ENCODE data around the gene MSH3.
"Not testable (repeated sequence)": the region's sequence is repeated elsewhere in the genome, so short reads cannot be mapped to it uniquely, and the experiment has no call there.

- TF ChIP-seq CTCF (conservative IDR thresholded peaks at IDR 0.05); ZFX (IDR thresholded peaks at IDR 0.05): not testable (repeated sequence)
Observed at GRCh38 chr5:80841026-80841797, 186.8 kb downstream of the MSH3 start.
